HEK293 (cell line): ENCODE results near the gene CDH10.

Experiments
- CTCF ChIA-PET: fragments of 350-600 bp; formaldehyde crosslinking; extraction: SDS; loops from one replicate; lab custom pipeline; 2021; ENCODE audit warnings: antibody characterized with exemption; lab: Yijun Ruan, JAX
- POLR2A ChIA-PET: fragments of 300-600 bp; formaldehyde crosslinking; extraction: SDS; loops from one replicate; lab custom pipeline; 2020; ENCODE audit warnings: antibody characterized with exemption, inconsistent platforms; lab: Yijun Ruan, JAX
- H3K27ac ChIP-seq: fragments of 200-500 bp; sonication (Bioruptor generic); 2 replicates; pipeline ENCODE4 v1.5.1; 2014; ENCODE audit warnings: low read depth, low read length, control low read depth, inconsistent platforms; ENCODE audit errors: extremely low read depth
- H3K36me3 ChIP-seq, 2 experiments: fragments of 200-500 bp in 1 of 2; sonication (Bioruptor generic) in 1 of 2; 1 replicate in 1 of 2; 2 replicates in 1 of 2; pipeline ENCODE4 v1.5.1; 2014 to 2017; ENCODE audit warnings: inconsistent platforms in 2 of 2, low read length in 2 of 2; ENCODE audit not compliant: control insufficient read depth in 2 of 2, insufficient read depth in 1 of 2
- H3K4me1 ChIP-seq: fragments of 200-500 bp; sonication (Bioruptor generic); 2 replicates; pipeline ENCODE4 v1.5.1; 2014; ENCODE audit warnings: mild to moderate bottlenecking, low read length, inconsistent platforms; ENCODE audit not compliant: control insufficient read depth, insufficient read depth
- H3K4me3 ChIP-seq: 2 replicates; pipeline ENCODE4 v1.5.1; 2011; ENCODE audit warnings: low read depth, mild to moderate bottlenecking, control low read depth, low read length, moderate library complexity
- H3K9me3 ChIP-seq: fragments of 200-500 bp; sonication (Bioruptor generic); 2 replicates; pipeline ENCODE4 v1.5.1; 2014; ENCODE audit warnings: low read depth, low read length, inconsistent platforms; ENCODE audit not compliant: control insufficient read depth, insufficient read depth
- HOXA7 ChIP-seq: sonication (generic); formaldehyde crosslinking; IDR thresholded peaks from 2 replicates; pipeline ENCODE4 v1.8.1; 2022; ENCODE audit warnings: missing genetic modification reagents, borderline replicate concordance
- KLF10 ChIP-seq: fragments of 450-650 bp; IDR thresholded peaks from 2 replicates; pipeline ENCODE4 v1.5.1; 2018; ENCODE audit warnings: missing biosample characterization, mild to moderate bottlenecking, missing genetic modification characterization
- KLF7 ChIP-seq: fragments of 450-650 bp; formaldehyde crosslinking; IDR thresholded peaks from 2 replicates; pipeline ENCODE4 v1.5.1; 2016; ENCODE audit warnings: missing biosample characterization, missing genetic modification characterization, borderline replicate concordance
- PRDM4 ChIP-seq: fragments of 450-650 bp; formaldehyde crosslinking; IDR thresholded peaks from 2 replicates; pipeline ENCODE4 v1.5.1; 2017; ENCODE audit warnings: missing biosample characterization, missing genetic modification characterization
- REPIN1 ChIP-seq: fragments of 450-650 bp; formaldehyde crosslinking; IDR thresholded peaks from 2 replicates; pipeline ENCODE4 v1.5.1; 2017; ENCODE audit warnings: missing biosample characterization, missing genetic modification characterization, low read depth
- SCRT2 ChIP-seq: fragments of 450-650 bp; formaldehyde crosslinking; IDR thresholded peaks from 2 replicates; pipeline ENCODE4 v1.5.1; 2016; ENCODE audit warnings: missing biosample characterization, missing genetic modification characterization
- TCF7L2 ChIP-seq: IDR thresholded peaks from 2 replicates; pipeline ENCODE4 v1.6.1; 2011; ENCODE audit warnings: low read depth, mild to moderate bottlenecking, inconsistent platforms, low read length, moderate library complexity, borderline replicate concordance
- WT1 ChIP-seq: fragments of 450-650 bp; formaldehyde crosslinking; IDR thresholded peaks from 2 replicates; pipeline ENCODE4 v1.5.1; 2016; ENCODE audit warnings: missing biosample characterization, missing genetic modification characterization
- YY2 ChIP-seq: fragments of 450-650 bp; formaldehyde crosslinking; IDR thresholded peaks from 2 replicates; pipeline ENCODE4 v1.5.1; 2016; ENCODE audit warnings: missing biosample characterization, missing genetic modification characterization
- ZBTB20 ChIP-seq: fragments of 450-650 bp; formaldehyde crosslinking; IDR thresholded peaks from 2 replicates; pipeline ENCODE4 v1.5.1; 2016; ENCODE audit warnings: missing biosample characterization, missing genetic modification characterization
- ZNF138 ChIP-seq: fragments of 450-650 bp; formaldehyde crosslinking; IDR thresholded peaks from 2 replicates; pipeline ENCODE4 v1.5.1; 2016; ENCODE audit warnings: missing biosample characterization, missing genetic modification characterization, borderline replicate concordance
- ZNF223 ChIP-seq: fragments of 450-650 bp; formaldehyde crosslinking; IDR thresholded peaks from 2 replicates; pipeline ENCODE4 v1.5.1; 2016; ENCODE audit warnings: missing biosample characterization, missing genetic modification characterization
- ZNF23 ChIP-seq: fragments of 450-650 bp; formaldehyde crosslinking; IDR thresholded peaks from 2 replicates; pipeline ENCODE4 v1.5.1; 2016; ENCODE audit warnings: missing biosample characterization, missing genetic modification characterization, borderline replicate concordance
- ZNF423 ChIP-seq: fragments of 450-650 bp; formaldehyde crosslinking; IDR thresholded peaks from 2 replicates; pipeline ENCODE4 v1.5.1; 2016; ENCODE audit warnings: missing biosample characterization, missing genetic modification characterization
- ZNF513 ChIP-seq: fragments of 450-650 bp; IDR thresholded peaks from 2 replicates; pipeline ENCODE4 v1.5.1; 2018; ENCODE audit warnings: missing biosample characterization, missing genetic modification characterization
- ZNF514 ChIP-seq: fragments of 450-650 bp; formaldehyde crosslinking; IDR thresholded peaks from 2 replicates; pipeline ENCODE4 v1.5.1; 2016; ENCODE audit warnings: missing biosample characterization, missing genetic modification characterization
- ZNF561 ChIP-seq: fragments of 450-650 bp; IDR thresholded peaks from 2 replicates; pipeline ENCODE4 v1.5.1; 2018; ENCODE audit warnings: missing biosample characterization, missing genetic modification characterization, borderline replicate concordance
- ZNF830 ChIP-seq: fragments of 450-650 bp; IDR thresholded peaks from 2 replicates; pipeline ENCODE4 v1.5.0; 2018; ENCODE audit warnings: missing biosample characterization, missing genetic modification characterization, low read depth, mild to moderate bottlenecking, moderate library complexity
- TF ChIP-seq, protein P1 (sequence below): fragments of 450-650 bp; formaldehyde crosslinking; optimal IDR thresholded peaks from 2 replicates; pipeline ENCODE3; 2016; ENCODE audit warnings: missing biosample characterization, mild to moderate bottlenecking, missing genetic modification characterization

CDH10 gene

GRCh38 chr5:24566933-24567332 is 77.8 kb downstream of the CDH10 start:
- Histone ChIP-seq H3K36me3 (no peaks in the 10 kb centered on the region), H3K4me1 (no peaks in the 10 kb centered on the region), H3K27ac (no peak overlapping the region), H3K4me3 (no peak overlapping the region), H3K9me3 (no peaks in the 10 kb centered on the region)
- ChIA-PET CTCF (interaction anchor here (0.6 kb wide), 1 partner anchor 80 kb away, joined by 4 read pairs; no protein-coding TSS in a partner anchor), POLR2A (no interaction called here)
- TF ChIP-seq ZNF830 (tag by site-specific recombination) (no peak), REPIN1 (no peak), ZBTB20 (tag by site-specific recombination) (no peak)

- Histone ChIP-seq H3K4me3 (no peak overlapping the region), H3K27ac (no peak overlapping the region), H3K4me1 (no peaks in the 10 kb centered on the region), H3K36me3 (no peaks in the 10 kb centered on the region), H3K9me3 (no peaks in the 10 kb centered on the region)
- CTCF ChIA-PET: no interaction called here
- TF ChIP-seq ZNF23 (no peak), ZNF138 (no peak), ZNF513 (no peak), KLF10 (tag by site-specific recombination) (no peak)
- POLR2A ChIA-PET: no interaction called here
Observed at GRCh38 chr5:24555229-24555628, 89.5 kb downstream of the CDH10 start.

GRCh38 chr5:24547132-24547531 is 97.6 kb downstream of the CDH10 start:
- ChIA-PET CTCF (no interaction called here), POLR2A (no interaction called here)

GRCh38 chr5:24539613-24540012 is 105.2 kb downstream of the CDH10 start:
- CTCF ChIA-PET: interaction anchor here (0.6 kb wide), 1 partner anchor 49 kb away, joined by 3 read pairs; no protein-coding TSS in a partner anchor
- H3K4me1 ChIP-seq: no peaks in the 10 kb centered on the region
- H3K4me3 ChIP-seq: no peak overlapping the region
- H3K9me3 ChIP-seq: no peaks in the 10 kb centered on the region
- H3K27ac ChIP-seq: no peak overlapping the region
- H3K36me3 ChIP-seq: no peaks in the 10 kb centered on the region
- TF ChIP-seq ZNF514 (tag by site-specific recombination): no peak
- TF ChIP-seq SCRT2 (tag by site-specific recombination): no peak
- no peak for TF ChIP-seq ZNF423 (tag by site-specific recombination)
- TF ChIP-seq PRDM4: no peak
- TF ChIP-seq TCF7L2: no peak
- TF ChIP-seq, all 188 proteins: peak for 0
- POLR2A ChIA-PET: no interaction called here

More at GRCh38 chr5:24547132-24547531, 97.6 kb downstream of the CDH10 start:
- Histone ChIP-seq H3K4me3 (no peak overlapping the region), H3K27ac (no peak overlapping the region), H3K36me3 (no peaks in the 10 kb centered on the region), H3K9me3 (no peaks in the 10 kb centered on the region), H3K4me1 (no peaks in the 10 kb centered on the region)
- no peak for TF ChIP-seq ZNF561 (tag by site-specific recombination)
- TF ChIP-seq HOXA7 (CRISPR knock-in tag): no peak
- TF ChIP-seq KLF7 (tag by site-specific recombination): no peak
- TF ChIP-seq YY2 (tag by site-specific recombination): no peak
- TF ChIP-seq WT1 (tag by site-specific recombination): no peak
- no peak for TF ChIP-seq ZNF223
- TF ChIP-seq, protein P1, sequence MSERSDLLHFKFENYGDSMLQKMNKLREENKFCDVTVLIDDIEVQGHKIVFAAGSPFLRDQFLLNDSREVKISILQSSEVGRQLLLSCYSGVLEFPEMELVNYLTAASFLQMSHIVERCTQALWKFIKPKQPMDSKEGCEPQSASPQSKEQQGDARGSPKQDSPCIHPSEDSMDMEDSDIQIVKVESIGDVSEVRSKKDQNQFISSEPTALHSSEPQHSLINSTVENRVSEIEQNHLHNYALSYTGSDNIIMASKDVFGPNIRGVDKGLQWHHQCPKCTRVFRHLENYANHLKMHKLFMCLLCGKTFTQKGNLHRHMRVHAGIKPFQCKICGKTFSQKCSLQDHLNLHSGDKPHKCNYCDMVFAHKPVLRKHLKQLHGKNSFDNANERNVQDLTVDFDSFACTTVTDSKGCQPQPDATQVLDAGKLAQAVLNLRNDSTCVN: no peak
